Epithelial cell of prostate (primary cell): Measurements from ENCODE around the gene AMPD3.
A peak's percentile ranks its signal among the peaks of the same experiment; 100 is the strongest.
"Not testable (repeated sequence)": the region's sequence is repeated elsewhere in the genome, so short reads cannot be mapped to it uniquely, and the experiment has no call there.

Experiments used
- DNase-seq: peaks from one replicate; pipeline ENCODE4 v3.0.0-alpha.2; 2011; ENCODE audit warnings: low read depth, low spot score
- H3K27ac ChIP-seq: fragments of 450-650 bp; 2 replicates; pipeline ENCODE4 v1.5.1; 2017; ENCODE audit warnings: mild to moderate bottlenecking

AMPD3 gene

DNA sequence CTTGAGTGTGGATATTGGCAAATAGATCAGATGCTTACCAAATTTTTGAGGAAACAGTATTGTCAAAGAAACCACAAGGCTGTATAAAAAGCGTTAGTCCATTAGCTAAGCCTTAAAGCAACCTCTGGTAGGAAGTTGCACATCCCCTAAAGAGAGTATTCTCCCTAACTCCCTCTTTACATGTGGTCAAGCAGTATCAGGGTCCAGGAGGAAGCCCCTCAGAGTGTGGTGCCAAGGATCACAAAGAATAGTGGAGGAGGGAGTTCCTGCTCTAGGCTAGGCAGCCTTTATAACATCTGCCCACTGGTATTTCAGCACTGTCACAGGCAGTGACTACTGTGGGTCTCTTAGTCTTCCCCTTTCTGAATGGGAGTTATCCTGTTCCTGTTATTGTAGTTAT, 18.8 kb upstream of the AMPD3 start:
- DNase-seq: no peak
- H3K27ac ChIP-seq: no peak overlapping the region

DNA sequence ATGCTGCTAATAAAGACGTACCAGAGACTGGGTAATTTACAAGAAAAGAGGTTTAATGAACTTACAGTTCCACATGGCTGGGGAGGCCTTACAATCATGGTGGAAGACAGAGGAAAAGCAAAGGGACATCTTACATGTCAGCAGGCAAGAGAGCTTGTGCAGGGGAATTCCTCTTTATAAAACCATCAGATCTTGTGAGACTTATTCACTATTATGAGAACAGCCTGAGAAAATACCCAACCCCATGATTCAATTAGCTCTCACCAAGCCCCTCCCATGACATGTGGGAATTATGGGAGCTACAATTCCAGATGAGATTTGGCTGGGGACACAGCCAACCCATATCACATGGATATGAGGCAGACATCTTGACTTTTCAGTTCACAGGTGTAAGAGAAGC, 18.4 kb upstream of the AMPD3 start:
- H3K27ac ChIP-seq, DNase-seq: not testable (repeated sequence)

DNA sequence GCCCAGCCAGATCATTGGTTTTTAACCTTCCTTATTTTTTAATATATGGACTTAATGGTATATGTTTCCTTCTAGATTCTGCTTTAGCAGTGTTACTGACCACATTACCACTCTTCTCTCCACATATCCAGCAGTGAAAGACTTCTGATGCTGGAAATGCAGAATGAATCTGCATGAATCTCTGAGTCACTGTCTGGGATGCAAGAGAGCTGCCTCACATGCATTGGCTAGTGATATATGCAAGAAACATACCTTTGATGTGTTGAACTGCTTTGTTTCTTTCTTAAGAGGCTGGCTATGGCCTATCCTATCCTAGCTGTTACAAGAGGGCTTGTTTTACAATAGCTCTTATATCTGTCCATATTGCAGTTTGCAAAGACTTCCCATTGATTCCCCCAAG, 16.6 kb upstream of the AMPD3 start:
- no peak for DNase-seq
- H3K27ac ChIP-seq: no peak overlapping the region

DNA sequence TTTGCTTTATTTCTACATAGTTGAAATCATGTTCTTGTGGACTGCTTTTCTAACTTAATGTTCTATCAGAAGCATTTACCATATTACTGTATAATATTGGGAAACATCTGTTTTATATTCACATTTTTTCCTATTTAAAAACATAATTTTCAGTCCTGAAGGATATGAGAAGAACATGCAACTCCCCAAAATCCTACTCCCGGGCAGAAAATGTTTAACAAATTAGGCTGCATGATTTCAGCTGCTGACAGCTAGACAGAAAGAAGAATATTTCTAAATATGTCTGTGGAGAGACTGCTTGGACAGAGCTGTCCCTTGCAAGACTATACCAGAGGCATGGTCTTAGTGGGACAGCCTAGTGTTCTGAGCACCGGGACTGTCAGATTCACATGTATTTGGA, 15.7 kb upstream of the AMPD3 start:
- no peak overlapping the region for H3K27ac ChIP-seq
- no peak for DNase-seq

DNA sequence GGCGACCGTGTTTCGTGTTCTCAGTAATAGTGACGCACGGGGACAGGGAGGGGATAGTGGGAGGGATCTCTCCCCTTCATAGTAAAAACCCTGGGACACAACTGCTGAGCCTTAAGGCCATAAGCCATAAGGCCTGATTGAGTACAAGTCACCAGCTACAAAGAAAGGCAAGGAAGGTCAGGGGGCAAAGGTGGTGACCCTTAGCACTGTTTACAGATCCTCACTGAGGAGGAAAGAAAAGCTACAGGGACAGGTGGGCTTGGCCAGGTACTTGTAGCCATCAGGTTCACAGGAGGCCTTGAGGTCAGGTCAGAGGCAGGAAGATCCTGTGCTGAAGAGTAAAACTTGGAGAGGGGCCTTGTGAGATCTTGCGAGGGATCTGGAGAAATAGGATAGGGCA, 15.1 kb upstream of the AMPD3 start:
- H3K27ac ChIP-seq: no peak overlapping the region
- no peak for DNase-seq

DNA sequence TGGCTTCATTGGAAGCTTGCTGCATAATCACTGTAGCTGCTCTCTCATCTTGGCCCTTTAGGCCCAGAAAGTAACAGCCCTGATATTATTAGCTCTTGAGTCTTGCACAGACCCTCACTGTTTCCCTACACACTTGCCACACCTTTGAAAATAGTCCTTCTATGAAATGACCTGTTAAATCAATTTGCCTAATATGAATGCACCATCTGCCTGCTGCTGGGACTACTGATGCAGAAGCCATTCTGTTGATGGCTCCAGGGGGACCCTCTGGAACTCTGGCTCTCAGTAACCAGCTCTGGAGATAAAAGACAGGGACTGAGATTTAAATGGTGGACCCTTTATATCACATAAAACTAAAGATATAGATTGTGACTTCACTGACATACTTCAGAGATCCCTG, 14.7 kb upstream of the AMPD3 start:
- no peak for DNase-seq
- H3K27ac ChIP-seq: no peak overlapping the region

DNA sequence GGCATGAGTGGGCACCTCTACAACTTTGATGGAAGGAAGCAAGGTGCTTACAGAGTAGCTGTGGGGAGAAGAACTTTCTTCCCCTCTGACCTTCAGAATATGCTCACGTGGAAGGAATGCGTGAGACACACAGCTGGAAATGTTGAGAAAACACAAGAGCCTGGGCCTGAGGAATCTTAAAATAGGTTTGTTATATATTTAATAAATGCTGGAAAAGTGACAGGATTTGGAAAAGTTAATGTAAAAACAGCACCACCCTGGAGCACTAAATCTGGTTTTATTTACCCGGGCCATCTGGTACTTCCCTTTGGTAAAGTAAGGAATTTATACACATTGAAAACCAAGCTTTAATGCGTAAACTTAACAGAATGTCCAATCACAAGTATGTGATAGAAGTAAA, 14.0 kb upstream of the AMPD3 start:
- no peak overlapping the region for H3K27ac ChIP-seq
- no peak for DNase-seq

DNA sequence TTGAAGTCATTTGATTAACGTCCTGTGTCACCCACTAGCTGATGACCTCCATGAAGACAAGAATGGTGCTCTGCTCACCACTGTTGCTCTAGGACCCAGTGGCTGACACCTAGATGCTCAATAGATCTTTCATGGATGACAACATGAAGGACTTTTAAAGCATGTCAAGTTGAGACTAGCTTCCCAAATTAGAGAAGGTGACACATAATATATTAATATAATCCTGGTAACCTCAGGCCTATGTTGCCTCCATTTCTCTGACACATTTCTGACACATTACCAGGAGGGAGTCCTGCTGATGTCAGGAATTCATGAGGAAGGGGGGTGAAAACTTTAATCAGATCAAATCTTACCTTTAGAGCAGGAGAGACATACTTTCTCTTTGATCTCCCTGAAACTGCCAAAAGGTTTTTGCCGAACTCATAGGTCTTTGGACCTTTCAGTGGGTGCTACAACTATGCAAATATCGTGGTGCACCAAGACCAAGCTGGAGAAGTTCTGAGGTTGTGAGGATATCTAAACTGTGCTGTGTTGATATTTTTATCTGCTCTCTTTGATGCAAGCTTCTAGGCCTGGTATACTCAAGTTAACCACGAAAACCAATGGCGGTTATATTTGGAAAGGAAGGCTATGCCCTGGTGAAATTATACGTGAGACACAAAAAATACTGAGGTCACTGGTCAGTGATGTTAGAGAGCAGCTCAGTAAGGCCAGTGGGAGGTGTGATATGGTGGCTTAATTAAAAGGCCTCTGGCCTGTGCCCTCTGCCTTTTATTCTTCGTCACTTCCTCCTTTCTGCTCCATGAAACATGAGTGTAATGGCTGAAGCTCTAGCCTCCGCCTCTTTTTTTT, 13.2 kb upstream of the AMPD3 start:
- DNase-seq: no peak
- H3K27ac ChIP-seq: no peak overlapping the region

DNA sequence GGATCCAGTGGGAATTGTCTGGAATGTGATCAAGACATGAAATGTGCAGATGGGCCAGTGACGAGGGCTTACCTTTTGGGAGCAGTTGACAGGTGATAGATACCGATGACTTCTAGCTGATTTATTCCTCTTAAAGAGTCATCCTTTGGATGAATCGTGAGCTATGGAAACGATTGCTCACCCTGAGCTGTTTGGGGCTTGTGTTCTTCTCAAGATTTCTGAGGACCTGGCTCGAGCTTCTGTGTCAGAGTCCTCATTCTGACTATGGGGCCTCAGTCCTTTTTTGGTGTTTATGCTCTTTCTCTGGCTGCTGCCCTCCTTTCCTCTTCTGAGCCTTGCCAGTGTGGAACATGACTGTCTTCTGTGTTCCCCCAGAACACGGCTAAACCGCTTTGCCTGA, 11.9 kb upstream of the AMPD3 start:
- H3K27ac ChIP-seq: no peak overlapping the region
- DNase-seq: no peak

DNA sequence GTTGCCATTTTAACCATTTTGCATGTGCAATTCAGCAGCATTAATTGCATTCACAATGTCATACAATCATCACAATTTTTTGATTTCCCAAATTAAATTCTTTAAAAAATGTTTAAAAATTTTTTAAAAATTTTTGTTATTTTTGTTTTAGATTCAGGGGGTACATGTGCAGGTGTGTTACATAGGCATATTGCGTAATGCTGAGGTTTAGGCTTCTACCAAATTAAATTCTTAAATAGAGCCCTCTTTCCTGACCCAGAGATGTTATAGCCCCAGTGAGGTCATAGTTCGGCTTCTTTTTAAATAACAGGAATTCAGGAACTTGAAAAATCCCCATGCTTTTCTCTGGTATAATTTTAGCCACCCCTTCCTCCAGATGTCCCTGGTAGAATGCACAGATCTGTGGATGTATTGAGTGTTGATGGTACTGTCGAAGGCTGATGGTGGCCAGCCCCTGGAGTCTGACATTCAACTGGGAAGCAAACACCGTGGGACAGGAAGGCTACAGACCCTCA, 11.3 kb upstream of the AMPD3 start:
- no peak for DNase-seq
- H3K27ac ChIP-seq: no peak overlapping the region

DNA sequence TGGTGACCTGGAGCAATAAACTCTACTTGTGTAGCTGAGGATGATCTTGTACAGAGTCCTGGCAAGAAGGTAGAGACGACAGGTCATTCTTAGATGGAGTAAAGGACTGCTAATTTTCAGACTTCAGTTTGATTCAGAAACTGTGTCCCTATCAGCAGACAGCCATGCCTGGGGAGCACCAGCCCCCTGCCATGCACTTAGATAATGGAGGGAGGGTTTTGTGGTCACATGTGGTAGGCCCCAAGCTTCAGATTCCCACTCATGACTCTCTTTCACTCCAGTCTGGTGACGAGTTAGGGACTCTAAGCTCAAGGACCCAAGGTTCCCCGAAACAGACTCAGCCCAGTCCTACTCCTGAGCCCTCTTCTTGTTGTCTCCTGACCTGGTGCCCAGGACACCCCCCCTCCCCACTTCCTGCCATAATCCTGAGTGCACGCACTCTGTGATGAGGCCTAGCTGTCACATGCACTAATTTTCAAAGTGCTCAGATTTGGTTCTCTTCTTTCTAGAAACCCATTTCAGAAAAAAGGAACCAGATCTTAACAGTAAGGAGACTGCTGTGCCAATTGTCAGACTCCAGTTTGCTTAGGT, 10.2 kb upstream of the AMPD3 start:
- H3K27ac ChIP-seq: no peak overlapping the region
- no peak for DNase-seq

DNA sequence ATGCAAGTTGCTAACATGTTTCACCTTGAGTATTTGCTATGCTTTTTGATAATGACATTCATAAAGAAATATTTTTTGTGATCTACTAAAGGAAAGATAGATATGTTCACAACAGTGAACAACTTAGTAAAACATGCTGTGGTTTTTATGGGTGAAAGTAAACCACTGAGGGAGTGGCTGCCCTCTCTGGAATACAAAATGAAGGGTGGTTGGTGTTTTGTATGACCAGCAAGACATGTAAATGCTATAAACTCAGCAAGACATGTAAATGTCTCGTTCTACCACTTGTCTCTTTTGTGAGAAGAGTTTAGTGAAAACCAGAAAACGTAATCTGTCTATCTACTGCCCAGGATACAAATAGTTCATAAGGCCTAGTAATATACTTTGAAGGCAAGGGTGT, 7.6 kb upstream of the AMPD3 start:
- no peak for DNase-seq
- no peak overlapping the region for H3K27ac ChIP-seq

DNA sequence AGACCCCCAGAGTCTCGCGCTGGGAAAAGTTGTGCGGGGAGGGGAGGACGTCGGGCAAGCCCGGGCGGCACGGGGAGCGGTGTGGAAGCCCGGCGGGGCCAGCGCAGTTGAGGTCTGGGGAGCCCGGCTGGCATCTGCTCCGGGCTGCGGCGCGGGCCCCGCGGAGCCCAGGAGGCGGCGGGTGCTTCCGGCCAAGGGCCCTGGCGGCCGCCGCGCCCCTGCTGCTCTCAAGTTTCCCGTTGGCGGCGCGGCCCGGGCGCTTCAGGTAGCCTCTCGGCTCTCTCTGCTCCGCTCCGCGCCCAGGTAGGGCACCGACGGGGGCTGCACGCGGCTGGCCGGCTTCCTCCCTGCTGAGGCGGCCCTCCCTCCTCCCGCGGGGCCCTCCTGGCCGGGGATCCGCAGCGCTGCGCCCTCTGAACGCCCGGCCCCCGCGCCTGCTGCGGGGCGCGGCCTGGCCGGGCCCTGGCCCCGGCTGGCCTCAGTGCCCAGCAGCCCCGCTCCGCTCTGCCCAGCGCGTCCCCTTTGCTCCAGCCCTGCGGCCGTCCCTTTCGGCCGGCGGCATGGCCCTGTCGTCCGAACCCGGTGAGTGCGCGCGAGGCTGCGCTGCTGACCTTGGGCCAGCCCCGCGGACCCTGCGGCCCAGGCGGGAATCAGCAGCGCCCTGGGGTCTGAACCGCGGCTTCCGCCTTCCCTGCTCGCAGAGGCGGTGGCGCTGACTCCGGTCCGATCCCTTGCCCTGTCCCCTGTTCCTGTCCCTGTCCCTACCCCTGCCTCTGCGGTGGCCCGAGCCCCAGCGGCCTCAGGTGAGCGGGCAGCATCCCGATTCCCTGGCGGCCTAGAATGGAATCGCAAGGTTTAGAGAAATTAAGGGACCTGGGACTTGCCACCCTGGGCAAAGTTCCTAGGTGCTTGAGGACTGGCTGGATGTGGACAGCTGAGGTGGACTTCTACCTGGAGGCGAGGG, 4.3 kb upstream of the AMPD3 start:
- no peak for DNase-seq
- H3K27ac ChIP-seq: peak overlapping the region; percentile 99

DNA sequence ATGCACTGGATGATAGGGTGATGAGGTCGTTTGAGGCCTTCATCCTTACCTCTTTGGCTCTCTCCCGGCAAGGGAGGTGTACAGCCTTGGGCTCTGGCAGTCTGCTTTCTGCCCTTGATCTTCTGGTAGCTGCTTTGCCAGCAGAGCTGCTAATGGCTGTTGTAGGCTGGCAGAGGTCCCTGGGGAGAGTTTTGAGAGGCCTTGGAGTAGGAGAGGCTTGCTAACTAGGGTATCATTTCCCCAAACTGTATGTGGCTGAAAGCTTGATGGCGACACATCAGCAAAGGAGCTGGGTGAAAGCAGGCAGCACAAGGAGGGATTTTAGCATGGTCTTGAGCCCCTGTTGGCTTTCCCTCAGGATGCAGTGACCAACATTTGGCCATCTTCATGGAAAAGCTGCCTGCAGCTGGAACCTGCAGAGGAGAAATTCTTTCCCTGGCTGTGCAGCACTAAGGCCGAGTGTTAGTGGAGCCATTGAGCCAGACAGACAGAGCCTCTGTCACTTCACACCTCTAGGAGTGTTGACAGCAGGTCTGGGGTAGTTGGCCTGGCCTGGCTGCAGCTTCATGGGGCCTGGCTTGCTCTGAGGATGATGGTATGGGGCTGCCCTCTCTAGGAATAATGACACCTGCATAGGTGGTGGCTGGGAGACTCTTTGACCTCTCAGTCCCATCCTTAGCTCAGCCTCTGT, 3.5 kb upstream of the AMPD3 start:
- DNase-seq: no peak
- peak overlapping the region; percentile 99 for H3K27ac ChIP-seq

DNA sequence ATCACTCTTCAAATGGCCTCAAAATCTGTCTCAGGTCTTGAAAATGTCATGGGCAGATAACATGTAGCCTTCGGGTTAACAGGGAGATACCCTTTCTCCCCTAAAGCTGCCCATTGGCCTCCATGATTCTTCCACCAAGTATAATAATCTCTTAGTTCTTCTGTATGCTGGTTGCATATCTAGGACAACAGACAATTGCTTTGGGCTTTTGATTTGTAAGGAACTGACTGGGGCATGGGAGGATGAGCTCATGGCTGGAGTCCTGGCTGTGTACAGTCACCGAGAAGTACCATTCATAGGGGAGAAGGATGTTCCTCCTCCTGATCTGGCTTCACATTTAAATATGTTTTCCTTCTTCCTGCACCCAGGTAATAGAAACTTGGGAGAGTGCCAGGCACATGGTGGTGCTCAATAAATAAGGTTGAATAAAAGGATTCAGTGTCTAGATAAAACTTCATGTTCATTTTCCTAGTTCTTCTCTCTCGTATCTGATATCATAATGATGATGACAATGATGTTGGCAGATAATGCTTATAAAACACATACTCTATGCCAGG, 2.8 kb upstream of the AMPD3 start:
- H3K27ac ChIP-seq: peak overlapping the region; percentile 99
- no peak for DNase-seq

DNA sequence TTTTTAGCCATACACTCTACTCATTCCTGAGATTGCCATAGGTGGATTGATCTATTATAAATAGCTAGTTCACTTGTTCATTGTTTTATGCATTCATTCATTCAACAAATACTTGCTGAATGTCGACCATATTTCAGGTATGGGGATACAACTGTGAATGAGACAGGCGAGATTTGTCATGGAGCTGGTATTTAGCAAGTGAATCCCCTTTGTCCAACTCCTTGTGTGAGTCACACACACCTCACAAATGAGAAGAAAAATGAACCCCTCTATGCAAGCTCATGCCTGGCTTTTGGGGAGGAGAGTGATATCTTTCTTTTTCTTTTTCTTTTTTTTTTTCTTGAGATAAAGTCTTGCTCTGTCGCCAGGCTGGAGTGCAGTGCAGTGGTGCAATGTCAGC, 1.8 kb upstream of the AMPD3 start:
- no peak for DNase-seq
- H3K27ac ChIP-seq: peak overlapping the region; percentile 99

DNA sequence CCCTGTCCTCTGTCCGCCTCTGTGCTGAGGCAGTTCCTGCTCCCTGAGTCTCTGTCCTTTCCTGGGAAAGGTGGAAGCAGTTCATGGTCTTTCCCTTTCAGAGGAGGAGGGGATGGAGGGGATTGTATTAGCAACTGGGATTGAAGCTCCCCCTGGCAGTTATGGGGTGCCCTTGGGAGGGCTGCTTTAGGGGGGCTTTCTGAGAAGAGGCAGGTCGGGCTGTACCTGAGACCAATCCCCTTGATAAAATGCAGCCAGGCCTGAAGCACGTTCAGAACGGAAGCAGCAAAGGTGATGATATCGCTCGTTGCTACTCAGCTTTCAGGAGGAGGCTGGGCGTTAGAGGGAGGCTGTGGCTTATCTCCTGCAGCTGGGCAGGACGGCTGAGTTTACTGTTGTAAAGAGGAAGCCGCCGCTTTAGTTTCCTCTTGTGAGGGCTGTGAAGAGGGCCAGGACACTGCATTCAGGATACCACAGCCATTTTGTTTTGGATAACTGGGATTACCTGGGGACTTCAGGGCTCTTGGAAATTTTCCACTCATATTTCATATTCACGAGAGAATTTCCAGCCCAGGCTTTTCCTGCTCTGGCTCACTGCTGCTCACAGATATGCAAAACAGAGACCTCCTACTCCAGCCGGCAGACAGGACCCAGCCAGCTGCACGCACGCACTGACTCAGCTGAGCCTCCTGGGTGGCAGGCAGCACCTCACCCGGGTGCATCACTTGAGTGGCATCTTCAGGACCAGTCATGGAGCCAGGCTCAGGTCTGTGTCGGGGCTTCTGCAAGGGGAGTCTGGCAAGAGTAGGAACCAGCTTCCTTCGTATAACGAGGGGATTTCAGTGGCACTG, 798 bp downstream of the AMPD3 start:
- peak; percentile 67 for DNase-seq
- peak overlapping the region; percentile 99 for H3K27ac ChIP-seq

DNA sequence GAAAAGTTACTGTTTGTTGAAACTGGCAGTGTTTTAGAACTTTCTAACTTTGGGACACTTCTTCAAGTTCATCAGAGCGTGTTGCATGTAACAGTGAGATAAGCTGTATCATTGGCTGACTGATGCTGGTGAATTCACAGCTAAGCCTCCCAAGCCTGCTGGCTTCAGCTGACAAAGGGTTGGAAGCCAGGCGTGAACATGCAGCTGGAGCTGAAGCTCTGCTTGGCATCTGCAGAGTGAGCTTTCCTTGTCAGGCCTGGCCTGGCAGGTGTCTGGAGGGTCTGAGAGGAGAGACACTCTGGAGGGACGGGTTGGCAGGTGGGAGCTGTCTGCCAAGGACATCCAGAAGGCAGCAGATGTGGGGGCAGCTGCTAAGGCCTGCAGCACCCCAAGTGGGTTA, 1.5 kb downstream of the AMPD3 start:
- H3K27ac ChIP-seq: peak overlapping the region; percentile 99
- no peak for DNase-seq

DNA sequence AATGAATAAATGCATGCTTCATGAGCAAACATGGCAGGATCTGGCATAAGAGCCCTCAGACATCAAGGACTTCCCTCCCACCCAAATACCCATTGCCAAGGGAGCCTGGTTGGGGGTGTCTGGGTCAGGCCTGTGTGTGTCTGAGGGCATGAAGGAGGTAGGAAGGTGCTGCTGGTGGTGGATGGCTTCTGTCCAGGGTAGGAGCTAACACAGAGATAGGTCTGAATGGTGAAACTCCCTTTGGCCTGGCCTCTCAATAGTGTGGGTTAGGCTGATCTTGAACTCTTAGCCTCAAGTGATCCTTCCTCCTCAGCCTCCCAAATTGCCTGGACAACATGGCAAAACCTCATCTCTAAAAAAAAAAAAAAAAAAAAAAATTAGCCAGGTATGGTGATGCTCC, 2.8 kb downstream of the AMPD3 start:
- no peak for DNase-seq
- no peak overlapping the region for H3K27ac ChIP-seq
